HepG2 (cell line): Measurements from ENCODE around the gene FAM118A. TPM values are rescaled to one million over a fixed set of nuclear protein-coding genes. Genes with fewer than 3 reads are reported as not detected.
A peak's percentile ranks its signal among the peaks of the same experiment; 100 is the strongest.

Experiments used
- ATF2 ChIP-seq: sonication (generic); formaldehyde crosslinking; IDR thresholded peaks from 2 replicates; pipeline ENCODE4 v1.4.0; 2020; ENCODE audit warnings: missing genetic modification reagents
- ATF5 ChIP-seq: sonication (generic); formaldehyde crosslinking; IDR thresholded peaks from 2 replicates; pipeline ENCODE4 v1.4.0; 2020; ENCODE audit warnings: mild to moderate bottlenecking, low read depth, missing genetic modification reagents
- CCAR2 ChIP-seq: fragments of 200-400 bp; formaldehyde crosslinking; optimal IDR thresholded peaks from 2 replicates; pipeline ENCODE3; 2018; ENCODE audit warnings: low read depth, mild to moderate bottlenecking, low read length, moderate library complexity
- GPN1 ChIP-seq: sonication (generic); formaldehyde crosslinking; IDR thresholded peaks from 2 replicates; pipeline ENCODE4 v1.5.1; 2020; ENCODE audit warnings: missing genetic modification reagents, borderline replicate concordance
- HIC2 ChIP-seq: sonication (generic); formaldehyde crosslinking; IDR thresholded peaks from 2 replicates; pipeline ENCODE4 v1.9.0; 2022; ENCODE audit warnings: low read depth, missing genetic modification reagents
- IRF1 ChIP-seq: sonication (generic); formaldehyde crosslinking; IDR thresholded peaks from 2 replicates; pipeline ENCODE4 v1.4.0; 2020; ENCODE audit warnings: low read depth, mild to moderate bottlenecking, missing genetic modification reagents
- MIXL1 ChIP-seq: IDR thresholded peaks from 2 replicates; pipeline ENCODE4 v1.6.1; 2016
- MNT ChIP-seq: fragments of 450-650 bp; IDR thresholded peaks from 2 replicates; pipeline ENCODE4 v1.6.1; 2016
- NCOA5 ChIP-seq: sonication (generic); formaldehyde crosslinking; IDR thresholded peaks from 2 replicates; pipeline ENCODE4 v1.4.0; 2020; ENCODE audit warnings: missing genetic modification reagents
- PPARG ChIP-seq: conservative IDR thresholded peaks from 2 replicates; pipeline ENCODE4 v1.6.1; 2016; ENCODE audit warnings: missing biosample characterization, missing genetic modification reagents
- PRPF4 ChIP-seq: fragments of 200-400 bp; formaldehyde crosslinking; IDR thresholded peaks from 2 replicates; pipeline ENCODE4 v1.6.1; 2016; ENCODE audit warnings: low read length, low read depth; ENCODE audit not compliant: poor library complexity, severe bottlenecking
- RBM22 ChIP-seq: fragments of 200-400 bp; formaldehyde crosslinking; optimal IDR thresholded peaks from 2 replicates; pipeline ENCODE3; 2017; ENCODE audit warnings: mild to moderate bottlenecking, low read length, moderate library complexity
- SMAD1 ChIP-seq: sonication (generic); formaldehyde crosslinking; IDR thresholded peaks from 2 replicates; pipeline ENCODE4 v1.4.0; 2020; ENCODE audit warnings: missing genetic modification reagents, low read depth, mild to moderate bottlenecking, borderline replicate concordance
- SMYD3 ChIP-seq: sonication (generic); formaldehyde crosslinking; IDR thresholded peaks from 2 replicates; pipeline ENCODE4 v1.8.1; 2023; ENCODE audit warnings: mild to moderate bottlenecking, missing genetic modification reagents
- SUZ12 ChIP-seq: fragments of 150-350 bp; IDR thresholded peaks from 2 replicates; pipeline ENCODE4 v1.6.1; 2014; ENCODE audit warnings: low read depth, low read length
- ZNF343 ChIP-seq: sonication (generic); formaldehyde crosslinking; IDR thresholded peaks from 2 replicates; pipeline ENCODE4 v1.4.0; 2020; ENCODE audit warnings: mild to moderate bottlenecking, missing genetic modification reagents
- ZNF562 ChIP-seq: sonication (generic); formaldehyde crosslinking; IDR thresholded peaks from 2 replicates; pipeline ENCODE4 v1.8.0; 2022; ENCODE audit warnings: missing genetic modification reagents, borderline replicate concordance
- polyA plus RNA-seq, 8 experiments: library from polyadenylated mRNA; depleted of rRNA in 3 of 8; stranded (reverse) in 7 of 8; unstranded in 1 of 8; fragments of >200 nt; fragmentation: Illumina TruSeq in 4 of 8; extraction: Trizol in 4 of 8; gene quantifications; 2 replicates each; pipeline versions ENCODE4 v1.2.1 to v1.2.3, GENCODE V29; 2011 to 2016; ENCODE audit warnings: low read depth in 4 of 8, missing spikeins in 1 of 8, mixed read lengths in 1 of 8; ENCODE audit not compliant: insufficient read depth in 1 of 8
- total RNA-seq, 5 experiments: library from RNA; depleted of rRNA; stranded (reverse); fragments of >200 nt; fragmentation: Illumina TruSeq; extraction: Trizol; gene quantifications; 2 replicates each; pipeline ENCODE4 v1.2.3, GENCODE V29; 2016; ENCODE audit warnings: low read depth in 1 of 5
- TF ChIP-seq, protein P1 (sequence below): sonication (generic); formaldehyde crosslinking; IDR thresholded peaks from 2 replicates; pipeline ENCODE4 v1.8.0; 2022; ENCODE audit warnings: mild to moderate bottlenecking, missing genetic modification reagents, moderate library complexity
- TF ChIP-seq, protein P2 (sequence below): IDR thresholded peaks from 2 replicates; pipeline ENCODE4 v1.6.1; 2016; ENCODE audit warnings: missing compliant biosample characterization, missing genetic modification reagents, borderline replicate concordance

The FAM118A gene
- total and polyA plus RNA-seq, 2 of the 13 experiments (the other 11 are each of a cell fraction or from before 2014, with no cell fraction given), result 36.7 to 48.2 TPM

GRCh38 chr22:45268958-45269844 is 40.5 kb upstream of the FAM118A start (continued):
- no peak for TF ChIP-seq ATF2
- peak; percentile 47; the same call in 1 of the 2 replicates for TF ChIP-seq PPARG
- TF ChIP-seq RBM22, result no peak
- no peak for TF ChIP-seq ZNF562 (CRISPR knock-in tag)
- no peak for TF ChIP-seq PRPF4
- TF ChIP-seq MIXL1 (CRISPR knock-in tag), result no peak
- no peak for TF ChIP-seq ATF5
- TF ChIP-seq, protein P1, sequence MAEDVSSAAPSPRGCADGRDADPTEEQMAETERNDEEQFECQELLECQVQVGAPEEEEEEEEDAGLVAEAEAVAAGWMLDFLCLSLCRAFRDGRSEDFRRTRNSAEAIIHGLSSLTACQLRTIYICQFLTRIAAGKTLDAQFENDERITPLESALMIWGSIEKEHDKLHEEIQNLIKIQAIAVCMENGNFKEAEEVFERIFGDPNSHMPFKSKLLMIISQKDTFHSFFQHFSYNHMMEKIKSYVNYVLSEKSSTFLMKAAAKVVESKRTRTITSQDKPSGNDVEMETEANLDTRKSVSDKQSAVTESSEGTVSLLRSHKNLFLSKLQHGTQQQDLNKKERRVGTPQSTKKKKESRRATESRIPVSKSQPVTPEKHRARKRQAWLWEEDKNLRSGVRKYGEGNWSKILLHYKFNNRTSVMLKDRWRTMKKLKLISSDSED (CRISPR knock-in tag), result no peak
- TF ChIP-seq CCAR2, result no peak
- TF ChIP-seq ZNF343 (CRISPR knock-in tag), result no peak
- no peak for TF ChIP-seq IRF1 (CRISPR knock-in tag)
- TF ChIP-seq NCOA5, result no peak
- no peak for TF ChIP-seq GPN1 (CRISPR knock-in tag)
- TF ChIP-seq MNT, result no peak
- TF ChIP-seq, protein P2, sequence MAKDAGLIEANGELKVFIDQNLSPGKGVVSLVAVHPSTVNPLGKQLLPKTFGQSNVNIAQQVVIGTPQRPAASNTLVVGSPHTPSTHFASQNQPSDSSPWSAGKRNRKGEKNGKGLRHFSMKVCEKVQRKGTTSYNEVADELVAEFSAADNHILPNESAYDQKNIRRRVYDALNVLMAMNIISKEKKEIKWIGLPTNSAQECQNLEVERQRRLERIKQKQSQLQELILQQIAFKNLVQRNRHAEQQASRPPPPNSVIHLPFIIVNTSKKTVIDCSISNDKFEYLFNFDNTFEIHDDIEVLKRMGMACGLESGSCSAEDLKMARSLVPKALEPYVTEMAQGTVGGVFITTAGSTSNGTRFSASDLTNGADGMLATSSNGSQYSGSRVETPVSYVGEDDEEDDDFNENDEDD, result no peak
- no peak for TF ChIP-seq SMAD1
- TF ChIP-seq SUZ12, result no peak
- no peak for TF ChIP-seq SMYD3
- no peak; the same call in 1 of the 2 replicates for TF ChIP-seq HIC2 (CRISPR knock-in tag)
